GM19397 (cell line): ENCODE measurements around the gene PAPSS2.
"Not testable (repeated sequence)": the region's sequence is repeated elsewhere in the genome, so short reads cannot be mapped to it uniquely, and the experiment has no call there.

Experiments
- ATAC-seq: cut with Tn5 transposase; IDR thresholded peaks from one replicate; pipeline ENCODE4 v1.9.1; 2021; ENCODE audit warnings: mild to moderate bottlenecking, moderate library complexity; ENCODE audit not compliant: unreplicated experiment

Gene PAPSS2

GRCh38 chr10:87742992-87743610 is 83.4 kb downstream of the PAPSS2 start:
- not testable (repeated sequence) for ATAC-seq

- no peak for ATAC-seq
Measured at GRCh38 chr10:87744606-87745005, 84.9 kb downstream of the PAPSS2 start.

- ATAC-seq, result no peak
Measured at GRCh38 chr10:87746911-87747310, 87.2 kb downstream of the PAPSS2 start.

- ATAC-seq, result not testable (repeated sequence)
Measured at GRCh38 chr10:87748244-87748643, 88.6 kb downstream of the PAPSS2 start.

- no peak for ATAC-seq
Measured at GRCh38 chr10:87750001-87750671, 90.5 kb downstream of the PAPSS2 start.

GRCh38 chr10:87750817-87751216 is 91.1 kb downstream of the PAPSS2 start:
- no peak for ATAC-seq

- ATAC-seq, result no peak
Measured at GRCh38 chr10:87751274-87751673, 91.6 kb downstream of the PAPSS2 start.

- ATAC-seq, result no peak
Measured at GRCh38 chr10:87752566-87752965, 92.9 kb downstream of the PAPSS2 start.

GRCh38 chr10:87753995-87754866 is 94.6 kb downstream of the PAPSS2 start:
- no peak for ATAC-seq

- no peak for ATAC-seq
Measured at GRCh38 chr10:87757685-87758084, 98.0 kb downstream of the PAPSS2 start.

- ATAC-seq, result no peak
Measured at GRCh38 chr10:87759551-87759950, 99.9 kb downstream of the PAPSS2 start.

- ATAC-seq, result no peak
Measured at GRCh38 chr10:87760195-87760905, 100.7 kb downstream of the PAPSS2 start.

GRCh38 chr10:87761153-87761552 is 101.5 kb downstream of the PAPSS2 start:
- ATAC-seq, result no peak

- no peak for ATAC-seq
Measured at GRCh38 chr10:87761892-87762291, 102.2 kb downstream of the PAPSS2 start.

- ATAC-seq, result no peak
Measured at GRCh38 chr10:87763086-87763861, 103.6 kb downstream of the PAPSS2 start.

- no peak for ATAC-seq
Measured at GRCh38 chr10:87764072-87764934, 104.6 kb downstream of the PAPSS2 start.

- ATAC-seq, result no peak
Measured at GRCh38 chr10:87765666-87766376, 106.1 kb downstream of the PAPSS2 start.

- ATAC-seq, result no peak
Measured at GRCh38 chr10:87767253-87767652, 107.6 kb downstream of the PAPSS2 start.
